Choroid plexus epithelial cell (primary cell): Measurements from ENCODE around the gene CHCHD6.

Experiments
- DNase-seq: peaks from one replicate; pipeline ENCODE4 v3.0.0-alpha.2; 2010; ENCODE audit warnings: low read depth
- H3K4me3 ChIP-seq: 2 replicates; pipeline ENCODE4 v1.5.1; 2011; ENCODE audit warnings: low read depth, mild to moderate bottlenecking, control low read depth, low read length, moderate library complexity
- CTCF ChIP-seq: conservative IDR thresholded peaks from 2 replicates; pipeline ENCODE4 v1.5.1; 2011; ENCODE audit warnings: low read depth, mild to moderate bottlenecking, control low read depth, inconsistent platforms, low read length, moderate library complexity

Gene CHCHD6

GRCh38 chr3:126961191-126961790 is 257.3 kb downstream of the CHCHD6 start:
- no peak for TF ChIP-seq CTCF
- H3K4me3 ChIP-seq, result no peak overlapping the region
- peak; percentile 44 for DNase-seq

GRCh38 chr3:126961791-126962461 is 257.9 kb downstream of the CHCHD6 start:
- H3K4me3 ChIP-seq, result no peak overlapping the region
- TF ChIP-seq CTCF, result no peak
- no peak for DNase-seq

GRCh38 chr3:126962756-126963155 is 258.7 kb downstream of the CHCHD6 start:
- TF ChIP-seq CTCF, result no peak
- no peak overlapping the region for H3K4me3 ChIP-seq
- no peak for DNase-seq

- no peak for DNase-seq
- no peak for TF ChIP-seq CTCF
- no peak overlapping the region for H3K4me3 ChIP-seq
Observed at GRCh38 chr3:126963261-126964190, 259.5 kb downstream of the CHCHD6 start.

GRCh38 chr3:126964261-126964660 is 260.2 kb downstream of the CHCHD6 start:
- no peak for TF ChIP-seq CTCF
- DNase-seq, result no peak
- H3K4me3 ChIP-seq, result no peak overlapping the region

GRCh38 chr3:126964950-126965349 is 260.9 kb downstream of the CHCHD6 start:
- DNase-seq, result no peak
- TF ChIP-seq CTCF, result no peak
- no peak overlapping the region for H3K4me3 ChIP-seq
